AML-193 (cell line): Measurements from ENCODE around the gene CPO.

Experiments
- DNase-seq, 2 experiments: peaks; one replicate each; lab custom pipeline; 2025; lab: John Stamatoyannopoulos, UW

Gene CPO

DNA sequence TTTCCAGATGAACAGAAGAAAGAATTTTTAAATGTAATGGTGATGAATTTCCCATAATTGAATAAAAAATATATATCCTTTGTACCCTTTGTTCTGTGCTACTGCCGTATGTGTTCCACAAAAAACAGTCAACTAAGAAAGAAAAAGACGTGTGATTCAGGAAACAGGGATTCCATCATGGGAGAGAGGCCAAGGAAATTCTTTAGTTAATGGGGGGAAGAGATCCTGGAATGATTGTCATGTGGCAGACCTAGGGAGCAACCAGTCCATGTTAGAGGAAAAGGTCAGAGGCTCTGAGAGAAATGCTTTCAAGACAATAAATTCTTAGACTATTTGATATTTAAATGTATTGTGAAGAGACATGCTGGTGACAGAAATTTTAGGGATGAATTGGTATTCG lies 76.6 kb downstream of the CPO start:
- no peak for DNase-seq
